Astrocyte (in vitro differentiated cells and primary cell): Measurements from ENCODE around the gene PTK7. TPM values are rescaled to one million over a fixed set of nuclear protein-coding genes. Genes with fewer than 3 reads are reported as not detected.

Experiments
- DNase-seq: peaks from one replicate; pipeline ENCODE4 v3.0.0-alpha.2; 2010; ENCODE audit warnings: low read depth
- FAIRE-seq: peaks from 2 replicates; lab custom pipeline; 2011; peaks lifted over from hg19 to GRCh38; lab: Jason Lieb, UNC
- H2AFZ ChIP-seq: 2 replicates; pipeline ENCODE4 v1.6.0; 2012; ENCODE audit warnings: low read depth, low read length, inconsistent platforms
- H3K27ac ChIP-seq: 2 replicates; pipeline ENCODE4 v1.5.1; 2011; ENCODE audit warnings: low read depth, low read length, inconsistent platforms
- H3K27me3 ChIP-seq: 2 replicates; pipeline ENCODE4 v1.6.0; 2011; ENCODE audit warnings: low read length, inconsistent platforms; ENCODE audit not compliant: insufficient read depth
- H3K36me3 ChIP-seq: 2 replicates; pipeline ENCODE4 v1.5.1; 2011; ENCODE audit warnings: low read length, inconsistent platforms; ENCODE audit not compliant: insufficient read depth
- H3K4me1 ChIP-seq: 2 replicates; pipeline ENCODE4 v1.5.1; 2011; ENCODE audit warnings: low read length, inconsistent platforms; ENCODE audit not compliant: insufficient read depth
- H3K4me2 ChIP-seq: 2 replicates; pipeline ENCODE4 v1.6.0; 2012; ENCODE audit warnings: low read length, inconsistent platforms
- H3K4me3 ChIP-seq: 2 replicates; pipeline ENCODE4 v1.5.1; 2011; ENCODE audit warnings: low read depth, mild to moderate bottlenecking, low read length, inconsistent platforms; ENCODE audit not compliant: insufficient read depth
- H3K79me2 ChIP-seq: 2 replicates; pipeline ENCODE4 v1.6.0; 2012; ENCODE audit warnings: mild to moderate bottlenecking, low read length, inconsistent platforms; ENCODE audit not compliant: insufficient read depth
- H3K9ac ChIP-seq: 2 replicates; pipeline ENCODE4 v1.6.0; 2012; ENCODE audit warnings: mild to moderate bottlenecking, low read length, inconsistent platforms
- H3K9me3 ChIP-seq: 2 replicates; pipeline ENCODE4 v1.5.1; 2012; ENCODE audit warnings: low read depth, mild to moderate bottlenecking, low read length, inconsistent platforms; ENCODE audit not compliant: insufficient read depth
- H4K20me1 ChIP-seq: 2 replicates; pipeline ENCODE4 v1.6.0; 2012; ENCODE audit warnings: low read length, inconsistent platforms; ENCODE audit not compliant: insufficient read depth
- H3K27ac Mint-ChIP-seq: one replicate; pipeline ENCODE4 v1.8.0; 2021; ENCODE audit warnings: mild to moderate bottlenecking, mixed read lengths; ENCODE audit not compliant: unreplicated experiment
- H3K27me3 Mint-ChIP-seq: one replicate; pipeline ENCODE4 v1.8.0; 2021; ENCODE audit warnings: low read depth, mixed read lengths; ENCODE audit not compliant: unreplicated experiment
- H3K36me3 Mint-ChIP-seq: one replicate; pipeline ENCODE4 v1.8.0; 2021; ENCODE audit warnings: low read depth, mixed read lengths; ENCODE audit not compliant: unreplicated experiment
- H3K4me1 Mint-ChIP-seq: one replicate; pipeline ENCODE4 v1.8.0; 2021; ENCODE audit warnings: low read depth, mixed read lengths; ENCODE audit not compliant: unreplicated experiment
- H3K4me3 Mint-ChIP-seq: one replicate; pipeline ENCODE4 v1.8.0; 2021; ENCODE audit warnings: mild to moderate bottlenecking, moderate library complexity, mixed read lengths; ENCODE audit not compliant: unreplicated experiment
- H3K9me3 Mint-ChIP-seq: one replicate; pipeline ENCODE4 v1.8.0; 2021; ENCODE audit warnings: mild to moderate bottlenecking, mixed read lengths; ENCODE audit not compliant: unreplicated experiment
- CTCF ChIP-seq: IDR thresholded peaks from 2 replicates; pipeline ENCODE4 v1.5.1; 2011; ENCODE audit warnings: low read depth, mild to moderate bottlenecking, inconsistent platforms, low read length, moderate library complexity; ENCODE audit not compliant: insufficient read depth
- EZH2 ChIP-seq: IDR thresholded peaks from 2 replicates; pipeline ENCODE4 v1.6.1; 2012; ENCODE audit warnings: mild to moderate bottlenecking, low read length, inconsistent platforms; ENCODE audit not compliant: insufficient read depth
- total RNA-seq: library from RNA; stranded (reverse); gene quantifications from 2 replicates; pipeline ENCODE4 v1.2.1, GENCODE V29; 2021

The PTK7 gene
- total RNA-seq, 1 donor from 2014 or later: 506 TPM

GRCh38 chr6:43074847-43075669, 1.1 kb upstream of the PTK7 start:
- Histone ChIP-seq H3K4me1 (peaks cover 29% of the 10 kb centered on the region), H3K9ac (peak overlapping the region; percentile 72), H3K36me3 (no peaks in the 10 kb centered on the region), H3K4me3 (no peak overlapping the region), H3K79me2 (peaks cover 39% of the 10 kb centered on the region), H2AFZ (no peak overlapping the region), H3K4me2 (peak overlapping the region; percentile 89), H3K9me3 (no peaks in the 10 kb centered on the region), H4K20me1 (peaks cover 26% of the 10 kb centered on the region), H3K27me3 (no peaks in the 10 kb centered on the region), H3K27ac (peak overlapping the region; percentile 81)
- FAIRE-seq (no peak), DNase-seq (no peak)
- Mint-ChIP-seq H3K27ac (peak overlapping the region; percentile 83), H3K4me3 (peak overlapping the region; percentile 80), H3K4me1 (peaks cover 35% of the 10 kb centered on the region), H3K36me3 (peaks cover 6% of the 10 kb centered on the region), H3K27me3 (no peaks in the 10 kb centered on the region), H3K9me3 (no peaks in the 10 kb centered on the region)
- TF ChIP-seq EZH2: no peak
- TF ChIP-seq CTCF: no peak

- H4K20me1 ChIP-seq: peaks cover 36% of the 10 kb centered on the region
- peak overlapping the region; percentile 64 for H2AFZ ChIP-seq
- H3K79me2 ChIP-seq: peaks cover 55% of the 10 kb centered on the region
- peak overlapping the region; percentile 92 for H3K4me3 Mint-ChIP-seq
- peaks cover 28% of the 10 kb centered on the region for H3K4me1 Mint-ChIP-seq
- peak overlapping the region; percentile 97 for H3K4me2 ChIP-seq
- no peak for TF ChIP-seq EZH2
- no peak for TF ChIP-seq CTCF
- no peaks in the 10 kb centered on the region for H3K27me3 ChIP-seq
- H3K4me3 ChIP-seq: peak overlapping the region; percentile 98
- H3K27ac Mint-ChIP-seq: peak overlapping the region; percentile 48
- no peaks in the 10 kb centered on the region for H3K9me3 ChIP-seq
- no peaks in the 10 kb centered on the region for H3K27me3 Mint-ChIP-seq
- H3K27ac ChIP-seq: peak overlapping the region; percentile 91
- peaks cover 32% of the 10 kb centered on the region for H3K4me1 ChIP-seq
- FAIRE-seq: no peak
- peaks cover 10% of the 10 kb centered on the region for H3K36me3 Mint-ChIP-seq
- DNase-seq: peak; percentile 45
- no peaks in the 10 kb centered on the region for H3K36me3 ChIP-seq
- no peaks in the 10 kb centered on the region for H3K9me3 Mint-ChIP-seq
- peak overlapping the region; percentile 99 for H3K9ac ChIP-seq
Measured at GRCh38 chr6:43076464-43077332, 584 bp downstream of the PTK7 start.
